ENCODE measurements around the gene FHIP1A.
"Not testable (repeated sequence)": the region's sequence is repeated elsewhere in the genome, so short reads cannot be mapped to it uniquely, and the experiment has no call there.

Gene FHIP1A

GRCh38 chr4:151408630-151409469, at the start of gene FHIP1A:
Gene FHIP1A, plus strand, starts transcription at chr4:151409176. Its CDS starts 157,084 bp downstream, at chr4:151566260.
- DNase-seq: peak; percentile 85

DNA sequence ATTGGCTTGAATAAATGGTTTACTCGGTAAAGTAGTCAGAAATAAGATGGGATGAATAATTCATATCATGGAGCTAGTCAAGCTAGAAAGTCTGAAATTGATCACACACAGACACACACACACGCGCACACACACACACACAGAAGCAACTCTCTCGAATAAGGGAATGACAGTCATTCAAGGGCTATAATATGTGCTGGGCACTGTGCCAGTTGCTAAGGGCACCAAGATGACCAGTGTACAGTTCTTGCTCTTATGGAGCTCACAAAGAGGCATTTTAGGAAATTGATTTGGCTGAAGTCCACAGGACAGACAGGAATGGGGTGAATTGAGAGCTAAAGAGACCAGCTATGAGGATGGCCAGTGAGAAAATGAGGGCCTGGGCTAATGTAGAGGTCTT, 49.4 kb upstream of the FHIP1A start:
- DNase-seq: no peak

GRCh38 chr4:151361126-151361525, 47.9 kb upstream of the FHIP1A start:
- DNase-seq: no peak

GRCh38 chr4:151361966-151362365, 47.0 kb upstream of the FHIP1A start:
- DNase-seq: no peak

DNA sequence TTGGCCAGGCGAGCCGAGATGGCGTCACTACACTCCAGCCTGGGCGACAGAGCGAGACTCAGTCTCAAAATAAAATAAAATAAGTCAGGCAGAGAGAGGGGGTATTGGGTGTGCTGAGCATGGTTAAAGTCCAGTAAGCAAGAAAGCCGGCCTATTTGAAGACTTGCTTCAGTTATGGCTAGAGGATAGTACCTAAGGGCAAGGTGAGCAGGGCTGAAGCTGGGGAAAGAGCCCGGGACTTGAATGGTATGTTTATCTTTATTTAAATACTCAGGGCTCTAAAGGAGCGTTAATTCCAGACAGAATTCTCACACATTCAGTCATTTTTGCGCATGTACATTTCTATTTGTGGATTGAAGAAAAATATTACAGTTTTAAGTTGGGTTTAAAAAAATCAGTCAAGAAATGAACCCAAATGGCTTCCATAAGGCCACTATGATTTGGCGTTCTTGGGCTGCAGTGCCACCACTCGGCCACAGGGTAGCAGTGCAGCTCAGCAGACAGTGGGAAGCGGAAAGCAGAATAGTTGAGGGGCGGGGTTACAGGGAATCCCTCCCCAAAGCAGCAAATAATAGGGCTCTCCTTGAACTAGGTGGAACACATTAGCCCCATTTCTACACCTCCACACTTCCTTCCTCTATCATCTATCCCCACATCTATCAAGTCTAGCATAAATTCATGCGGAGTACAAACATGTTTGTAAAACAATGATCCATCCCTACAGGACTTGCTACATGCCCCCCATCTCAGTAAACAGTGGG, 46.4 kb upstream of the FHIP1A start:
- peak; percentile 69 for DNase-seq

GRCh38 chr4:151376540-151376939, 32.4 kb upstream of the FHIP1A start:
- no peak for DNase-seq

DNA sequence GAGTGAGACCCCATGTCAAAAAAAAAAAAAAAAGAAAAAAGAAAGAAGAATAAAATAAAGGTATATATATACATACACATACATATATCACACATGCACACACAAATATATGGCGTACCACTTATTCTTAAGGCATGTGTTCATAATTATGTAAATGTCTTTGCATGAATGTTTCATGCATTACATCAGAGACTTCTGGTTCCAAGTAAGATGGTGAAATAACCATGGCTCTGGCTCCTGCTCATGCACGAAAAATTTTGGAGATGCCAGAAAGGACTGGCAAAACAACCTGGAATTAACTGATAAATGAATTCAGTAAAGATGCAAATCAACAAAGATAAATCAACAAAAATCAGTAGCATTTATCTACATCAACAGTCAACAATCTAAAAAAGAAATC, 19.7 kb upstream of the FHIP1A start:
- DNase-seq: no peak

DNA sequence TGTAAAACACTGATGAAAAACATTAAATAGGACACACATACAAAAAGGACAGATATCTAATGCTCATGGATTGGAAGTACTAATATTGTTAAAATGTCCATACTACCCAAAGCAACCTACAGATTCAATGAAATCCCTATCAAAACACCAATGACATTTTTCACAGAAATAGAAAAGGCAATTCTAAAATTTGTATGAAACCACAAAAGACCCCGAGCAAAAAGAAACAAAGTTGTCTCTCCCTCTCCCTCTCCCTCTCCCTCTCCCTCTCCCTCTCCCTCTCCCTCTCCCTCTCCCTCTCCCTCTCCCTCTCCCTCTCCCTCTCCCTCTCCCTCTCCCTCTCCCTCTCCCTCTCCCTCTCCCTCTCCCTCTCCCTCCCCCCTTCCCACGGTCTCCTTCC, 19.2 kb upstream of the FHIP1A start:
- not testable (repeated sequence) for DNase-seq

DNA sequence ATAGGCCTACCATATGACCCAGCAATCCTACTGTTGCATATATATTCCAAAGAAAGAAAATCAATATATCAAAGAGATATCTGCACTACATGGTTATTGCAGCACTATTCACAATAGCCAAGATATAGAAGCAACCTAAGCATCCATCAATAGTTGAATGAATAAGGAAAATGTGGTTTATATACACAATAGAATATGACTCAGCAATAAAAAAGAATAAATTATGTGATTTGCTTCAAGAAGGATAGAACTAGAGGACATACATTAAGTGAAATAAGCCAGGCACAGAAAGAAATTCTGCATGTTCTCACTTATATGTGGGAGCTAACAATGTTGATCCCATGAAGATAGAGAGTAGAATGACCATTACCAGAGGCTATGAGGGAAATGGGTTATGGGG, 13.1 kb upstream of the FHIP1A start:
- no peak for DNase-seq

DNA sequence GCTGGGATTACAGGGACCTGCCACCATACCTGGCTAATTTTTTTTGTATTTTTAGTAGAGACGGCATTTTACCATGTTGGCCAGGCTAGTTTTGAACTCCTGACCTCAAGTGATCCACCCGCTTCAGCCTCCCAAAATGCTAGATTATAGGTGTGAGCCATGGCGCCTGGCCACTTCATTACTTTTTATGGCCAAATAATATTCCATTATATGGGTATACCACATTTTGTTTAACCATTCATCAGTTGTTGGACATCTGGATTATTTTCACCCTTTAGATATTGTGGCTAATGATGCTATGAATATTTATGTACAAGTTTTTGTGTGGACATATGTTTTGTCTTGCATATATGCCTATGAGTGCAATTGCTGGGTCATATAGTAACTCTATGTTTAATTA, 8.6 kb upstream of the FHIP1A start:
- DNase-seq: no peak

GRCh38 chr4:151401739-151402138, 7.2 kb upstream of the FHIP1A start:
- no peak for DNase-seq

DNA sequence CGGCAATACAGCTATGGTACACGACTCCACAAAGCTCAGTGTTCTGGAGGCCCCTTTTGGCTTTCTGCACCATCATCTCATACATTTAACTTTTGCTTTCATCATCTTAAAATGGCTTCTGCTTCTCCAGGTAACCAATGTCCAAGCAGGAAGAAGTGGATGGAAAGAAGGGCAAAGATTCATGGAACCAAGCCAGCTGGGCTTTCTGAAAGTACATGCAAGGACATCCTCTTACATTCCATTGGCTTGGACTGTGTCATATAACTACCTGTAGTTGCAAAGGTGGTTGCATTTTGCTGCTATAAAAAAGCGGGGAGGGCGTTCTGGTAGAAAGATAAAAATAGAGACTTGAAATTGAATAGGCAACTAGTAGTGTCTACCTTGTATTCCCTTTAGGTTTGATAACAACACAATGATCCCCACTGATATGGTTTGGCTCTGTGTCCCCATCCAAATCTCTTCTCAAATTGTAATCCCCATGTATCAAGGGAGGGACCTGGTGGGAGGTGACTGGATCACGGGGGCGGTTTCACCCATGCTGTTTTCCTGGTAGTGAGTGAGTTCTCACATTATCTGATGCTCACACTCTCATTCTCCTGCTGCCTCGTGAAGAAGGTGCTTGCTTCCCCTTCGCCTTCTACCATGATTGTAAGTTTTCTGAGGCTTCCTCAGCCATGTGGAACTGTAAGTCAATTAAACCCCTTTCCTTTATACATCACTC, 6.7 kb upstream of the FHIP1A start:
- DNase-seq: no peak

GRCh38 chr4:151403656-151404055, 5.3 kb upstream of the FHIP1A start:
- no peak for DNase-seq

GRCh38 chr4:151404802-151405201, 4.2 kb upstream of the FHIP1A start:
- not testable (repeated sequence) for DNase-seq

DNA sequence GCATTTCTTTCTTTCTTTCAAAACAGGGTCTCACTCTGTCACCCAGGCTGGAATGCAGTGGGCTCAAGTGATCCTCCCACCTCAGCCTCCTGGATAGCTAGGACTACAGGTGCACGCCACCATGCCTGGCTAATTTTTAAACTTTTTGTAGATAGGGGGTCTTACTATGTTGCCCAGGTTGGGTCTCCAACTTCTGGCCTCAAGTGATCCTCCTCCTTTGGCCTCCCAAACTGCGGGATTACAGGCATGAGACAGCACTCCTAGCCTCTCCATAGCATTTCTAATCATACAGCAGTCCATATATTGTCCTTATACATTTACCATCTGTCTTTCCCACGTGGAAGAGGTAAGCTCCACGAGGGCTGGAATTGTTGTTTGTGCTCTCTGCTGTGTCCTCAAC, 2.0 kb upstream of the FHIP1A start:
- no peak for DNase-seq

- DNase-seq: peak; percentile 39
Measured at GRCh38 chr4:151407466-151408379, 1.3 kb upstream of the FHIP1A start.

DNA sequence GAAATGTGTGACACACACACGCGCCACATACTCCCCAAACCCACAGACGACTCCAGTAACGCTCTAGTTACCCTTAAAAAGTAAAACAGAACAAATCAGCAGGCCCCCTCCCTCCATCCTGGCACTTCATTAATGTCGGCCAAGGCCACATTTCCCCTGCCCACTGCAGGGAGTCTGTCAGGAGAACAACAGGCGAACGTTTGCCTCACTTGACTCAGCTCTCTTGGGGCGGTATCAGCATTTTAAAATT, 671 bp upstream of the FHIP1A start:
- DNase-seq: no peak

- no peak for DNase-seq
Measured at GRCh38 chr4:151409470-151410313, 716 bp downstream of the FHIP1A start.

- no peak for DNase-seq
Measured at GRCh38 chr4:151415978-151416377, 7.0 kb downstream of the FHIP1A start.

DNA sequence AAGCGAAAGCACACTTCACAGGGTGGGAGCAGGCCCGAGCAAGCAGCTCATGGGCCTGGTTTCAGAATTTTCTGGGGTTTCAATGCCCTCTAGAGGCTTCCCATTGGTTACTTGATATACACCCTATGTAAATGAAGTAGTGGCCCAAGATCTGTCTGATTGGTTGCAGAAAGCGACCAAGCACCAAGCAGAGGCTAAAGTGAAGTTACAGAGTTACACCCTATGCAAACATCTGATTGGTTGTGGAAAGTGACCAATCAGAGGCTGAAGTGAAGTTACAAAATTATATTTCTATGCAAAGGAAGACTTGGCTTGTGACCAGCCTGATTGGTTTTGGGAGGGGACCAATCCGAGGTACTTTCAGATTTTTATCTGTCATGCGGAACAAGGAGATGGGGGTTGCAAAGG, 8.2 kb downstream of the FHIP1A start:
- DNase-seq: no peak

GRCh38 chr4:151417766-151418376, 8.9 kb downstream of the FHIP1A start:
- no peak for DNase-seq

Measured in CD4-positive, alpha-beta T cell treated with Interferon gamma for 1 hour (primary cell).